A549 (cell line): ENCODE measurements around the gene PTPRN2. TPM values are rescaled to one million over a fixed set of nuclear protein-coding genes. Genes with fewer than 3 reads are reported as not detected.

Experiments
- ATAC-seq, 2 experiments: fragments of 200-7000 bp in 1 of 2; fragments of >200 bp in 1 of 2; cut with Nextera tagmentation in 1 of 2; cut with Tn5 transposase in 1 of 2; 3 replicates each; pipeline versions ENCODE4 v1.8.0 to v1.9.1; 2018 to 2020; ENCODE audit warnings: mild to moderate bottlenecking in 1 of 2, moderate library complexity in 1 of 2
- CTCF ChIA-PET: fragments of 300-600 bp; sonication (Branson Sonifier 250); formaldehyde crosslinking; extraction: SDS; loops from one replicate; lab custom pipeline; 2021; ENCODE audit warnings: antibody characterized with exemption, inconsistent platforms; lab: Yijun Ruan, JAX
- POLR2A ChIA-PET: fragments of 350-600 bp; formaldehyde crosslinking; extraction: SDS; loops from one replicate; lab custom pipeline; 2021; ENCODE audit warnings: antibody characterized with exemption, inconsistent platforms; lab: Yijun Ruan, JAX
- DNase-seq, 2 experiments: peaks; one replicate each; pipeline versions ENCODE4 v3.0.0 to v3.0.0-alpha.2; 2011 to 2016; ENCODE audit warnings: low read depth in 1 of 2, low spot score in 1 of 2
- FAIRE-seq: peaks from 2 replicates; lab custom pipeline; 2011; peaks lifted over from hg19 to GRCh38; lab: Jason Lieb, UNC
- H3K27ac ChIP-seq, 2 experiments: fragments of >200 bp; sonication (Bioruptor Twin); formaldehyde crosslinking; 3 replicates each; pipeline ENCODE4 v1.5.1; 2016 to 2017
- H3K4me1 ChIP-seq: fragments of >200 bp; sonication (Bioruptor Twin); formaldehyde crosslinking; 3 replicates; pipeline ENCODE4 v1.6.1; 2016
- H3K4me2 ChIP-seq: fragments of >200 bp; sonication (Bioruptor Twin); formaldehyde crosslinking; 3 replicates; pipeline ENCODE4 v1.6.1; 2016
- H3K4me3 ChIP-seq: fragments of >200 bp; sonication (Bioruptor Twin); formaldehyde crosslinking; 3 replicates; pipeline ENCODE4 v1.5.1; 2016
- H3K9me3 ChIP-seq: fragments of >200 bp; sonication (Bioruptor Twin); formaldehyde crosslinking; 3 replicates; pipeline ENCODE4 v1.6.1; 2016
- CBX2 ChIP-seq: fragments of 200-600 bp; sonication (generic); IDR thresholded peaks from 2 replicates; pipeline ENCODE4 v1.6.1; 2016; ENCODE audit warnings: low read depth, mild to moderate bottlenecking, borderline replicate concordance
- CBX8 ChIP-seq: fragments of 200-600 bp; sonication (generic); IDR thresholded peaks from 2 replicates; pipeline ENCODE4 v1.6.1; 2016
- CHD2 ChIP-seq: fragments of 150-350 bp; IDR thresholded peaks from 2 replicates; pipeline ENCODE4 v1.6.1; 2014; ENCODE audit warnings: low read length; ENCODE audit not compliant: partially characterized antibody
- CHD4 ChIP-seq: fragments of 200-600 bp; sonication (generic); IDR thresholded peaks from 2 replicates; pipeline ENCODE4 v1.6.1; 2016; ENCODE audit warnings: antibody characterized with exemption, mild to moderate bottlenecking, borderline replicate concordance
- CTCF ChIP-seq: fragments of >200 bp; sonication (Bioruptor Twin); formaldehyde crosslinking; IDR thresholded peaks from 3 replicates; pipeline ENCODE4 v1.5.1; 2016
- FOSB ChIP-seq: fragments of 250-450 bp; sonication (Bioruptor Pico); IDR thresholded peaks from 2 replicates; pipeline ENCODE4 v1.5.0; 2020; ENCODE audit warnings: mild to moderate bottlenecking, moderate library complexity
- HDAC2 ChIP-seq: fragments of 200-600 bp; sonication (generic); IDR thresholded peaks from 2 replicates; pipeline ENCODE4 v1.6.1; 2016
- HES2 ChIP-seq: fragments of >200 bp; sonication (Bioruptor Twin); formaldehyde crosslinking; IDR thresholded peaks from 2 replicates; pipeline ENCODE4 v1.6.1; 2016
- HEYL ChIP-seq: fragments of 250-450 bp; sonication (Bioruptor Pico); IDR thresholded peaks from 2 replicates; pipeline ENCODE4 v1.8.0; 2021; ENCODE audit warnings: mild to moderate bottlenecking, moderate library complexity
- HOXB13 ChIP-seq: fragments of 250-450 bp; sonication (Bioruptor Pico); IDR thresholded peaks from 2 replicates; pipeline ENCODE4 v1.5.0; 2020; ENCODE audit warnings: low read depth, mild to moderate bottlenecking, moderate library complexity
- HOXB5 ChIP-seq: fragments of 250-450 bp; sonication (Bioruptor Pico); IDR thresholded peaks from 2 replicates; pipeline ENCODE4 v1.5.0; 2020; ENCODE audit warnings: mild to moderate bottlenecking, moderate library complexity
- JUN ChIP-seq, 2 experiments: fragments of >200 bp; sonication (Bioruptor Twin); formaldehyde crosslinking; IDR thresholded peaks; 2 replicates in 1 of 2; 3 replicates in 1 of 2; pipeline ENCODE4 v1.6.1; 2016 to 2017
- MYC ChIP-seq: IDR thresholded peaks from 2 replicates; pipeline ENCODE4 v1.6.1; 2012; ENCODE audit warnings: mild to moderate bottlenecking, inconsistent platforms, low read length, improper control_type of control experiment, borderline replicate concordance
- NPAS2 ChIP-seq: fragments of 250-450 bp; sonication (Bioruptor Pico); IDR thresholded peaks from 2 replicates; pipeline ENCODE4 v1.8.0; 2022; ENCODE audit warnings: mild to moderate bottlenecking, moderate library complexity, borderline replicate concordance
- NR3C1 ChIP-seq: fragments of >200 bp; sonication (Bioruptor Twin); formaldehyde crosslinking; IDR thresholded peaks from 3 replicates; pipeline ENCODE4 v1.6.1; 2017
- RCOR1 ChIP-seq: fragments of 150-350 bp; IDR thresholded peaks from 2 replicates; pipeline ENCODE4 v1.6.1; 2014; ENCODE audit warnings: antibody characterized with exemption, low read length, low read depth
- RFX5 ChIP-seq: fragments of 450-650 bp; IDR thresholded peaks from 2 replicates; pipeline ENCODE4 v1.7.1; 2014; ENCODE audit warnings: antibody characterized with exemption, mild to moderate bottlenecking, moderate library complexity
- RNF2 ChIP-seq: fragments of 200-600 bp; sonication (generic); IDR thresholded peaks from 2 replicates; pipeline ENCODE4 v1.6.1; 2016; ENCODE audit warnings: low read depth, mild to moderate bottlenecking, antibody characterized with exemption, moderate library complexity, borderline replicate concordance
- TP53 ChIP-seq: fragments of 250-450 bp; sonication (Bioruptor Pico); IDR thresholded peaks from 2 replicates; pipeline ENCODE4 v1.5.0; 2021; ENCODE audit warnings: mild to moderate bottlenecking, moderate library complexity
- ZFP36 ChIP-seq: fragments of 450-650 bp; IDR thresholded peaks from 2 replicates; pipeline ENCODE4 v1.6.1; 2014; ENCODE audit warnings: borderline replicate concordance; ENCODE audit not compliant: partially characterized antibody
- ZSCAN20 ChIP-seq: fragments of 250-450 bp; sonication (Bioruptor Pico); IDR thresholded peaks from 2 replicates; pipeline ENCODE4 v1.8.0; 2022; ENCODE audit warnings: mild to moderate bottlenecking, moderate library complexity
- WGBS: methylation state at CpG from one replicate; pipeline ENCODE4 v1.1.6; 2017; ENCODE audit errors: missing lambda C conversion rate; 5-methylcytosine and 5-hydroxymethylcytosine counted together
- polyA plus RNA-seq, 4 experiments: library from polyadenylated mRNA; depleted of rRNA in 3 of 4; stranded (reverse); fragments of >200 nt; fragmentation: RNase III in 1 of 4; extraction: RNeasy Plus Mini Kit Qiagen cat#74134 plus additional on column Dnase treatment in 1 of 4; gene quantifications; 2 replicates in 3 of 4; 3 replicates in 1 of 4; pipeline ENCODE4 v1.2.3, GENCODE V29; 2011 to 2017
- TF ChIP-seq, protein P1 (sequence below): fragments of 450-650 bp; IDR thresholded peaks from 2 replicates; pipeline ENCODE4 v1.6.1; 2014; ENCODE audit warnings: antibody characterized with exemption
- TF ChIP-seq, protein P2 (sequence below): IDR thresholded peaks from 2 replicates; pipeline ENCODE4 v1.6.1; 2012; ENCODE audit warnings: low read depth, borderline replicate concordance

The PTPRN2 gene
- polyA plus RNA-seq, 2 of the 4 experiments (the other 2 are of a cell fraction) = 0.41 to 1.2 TPM

DNA sequence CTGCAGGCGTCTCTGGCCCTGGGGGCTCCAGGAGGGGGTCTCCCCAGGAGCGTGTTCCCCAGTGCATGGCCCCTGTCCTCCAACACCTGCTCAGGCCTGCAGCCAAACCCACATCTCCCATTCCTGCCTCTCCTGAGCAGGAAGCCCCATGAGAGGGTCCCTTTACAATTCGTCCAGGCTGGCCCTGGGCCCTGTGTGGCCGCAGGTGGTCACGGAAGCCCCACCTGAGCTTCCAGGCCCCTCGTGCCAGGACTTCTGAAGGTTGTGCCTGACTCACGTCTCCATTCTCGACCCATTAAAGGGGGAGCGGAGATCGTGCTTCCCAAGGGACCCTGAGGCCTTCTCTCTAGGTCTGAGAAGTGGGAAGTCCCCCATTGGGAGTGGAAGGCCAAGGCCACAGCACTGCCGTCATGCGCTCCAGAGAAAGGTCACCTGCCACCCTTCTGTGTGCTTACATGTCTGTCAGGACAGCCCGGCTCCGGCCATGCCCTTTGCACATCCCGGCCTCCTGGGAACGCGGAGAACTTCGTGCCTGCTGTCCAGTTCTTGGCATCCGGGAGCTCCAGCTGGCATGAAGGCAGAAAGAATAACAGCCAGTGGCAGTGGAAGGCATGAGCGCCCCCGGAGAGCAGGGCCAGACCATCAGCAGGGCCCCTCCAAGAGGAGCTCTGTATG lies 868.5 kb downstream of the PTPRN2 start:
- POLR2A ChIA-PET = no interaction called here
- no peak overlapping the region for H3K4me3 ChIP-seq
- no peak overlapping the region for H3K27ac ChIP-seq
- ATAC-seq = no peak
- H3K9me3 ChIP-seq = no peaks in the 10 kb centered on the region
- DNase-seq = no peak
- no peaks in the 10 kb centered on the region for H3K4me1 ChIP-seq
- 68% methylated on average over 18 of the region's 21 CpGs for WGBS
- TF ChIP-seq HDAC2 = no peak
- TF ChIP-seq CHD4 = no peak
- TF ChIP-seq, protein P1, sequence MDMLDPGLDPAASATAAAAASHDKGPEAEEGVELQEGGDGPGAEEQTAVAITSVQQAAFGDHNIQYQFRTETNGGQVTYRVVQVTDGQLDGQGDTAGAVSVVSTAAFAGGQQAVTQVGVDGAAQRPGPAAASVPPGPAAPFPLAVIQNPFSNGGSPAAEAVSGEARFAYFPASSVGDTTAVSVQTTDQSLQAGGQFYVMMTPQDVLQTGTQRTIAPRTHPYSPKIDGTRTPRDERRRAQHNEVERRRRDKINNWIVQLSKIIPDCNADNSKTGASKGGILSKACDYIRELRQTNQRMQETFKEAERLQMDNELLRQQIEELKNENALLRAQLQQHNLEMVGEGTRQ = no peak
- no peak for TF ChIP-seq ZSCAN20 (CRISPR knock-in tag)
- TF ChIP-seq NPAS2 (CRISPR knock-in tag) = no peak
- no peak for TF ChIP-seq TP53 (CRISPR knock-in tag)
- no peak for TF ChIP-seq CBX8
- no peak for TF ChIP-seq MYC
- no peak for TF ChIP-seq RCOR1
- TF ChIP-seq ZFP36 = no peak
- TF ChIP-seq NR3C1 = no peak
- TF ChIP-seq RFX5 = no peak
- TF ChIP-seq CTCF = no peak
- TF ChIP-seq FOSB = no peak
- H3K4me2 ChIP-seq = no peak overlapping the region
- CTCF ChIA-PET = no interaction called here
- FAIRE-seq = no peak

GRCh38 chr7:157718303-157719007 lies 869.2 kb downstream of the PTPRN2 start:
- TF ChIP-seq HOXB13 (no peak), HES2 (no peak), JUN (IDR thresholded peaks at IDR 0.05) (no peak), HOXB5 (CRISPR knock-in tag) (no peak), HEYL (CRISPR knock-in tag) (no peak), CHD2 (no peak), CBX2 (no peak), RNF2 (no peak)
- TF ChIP-seq, protein P2, sequence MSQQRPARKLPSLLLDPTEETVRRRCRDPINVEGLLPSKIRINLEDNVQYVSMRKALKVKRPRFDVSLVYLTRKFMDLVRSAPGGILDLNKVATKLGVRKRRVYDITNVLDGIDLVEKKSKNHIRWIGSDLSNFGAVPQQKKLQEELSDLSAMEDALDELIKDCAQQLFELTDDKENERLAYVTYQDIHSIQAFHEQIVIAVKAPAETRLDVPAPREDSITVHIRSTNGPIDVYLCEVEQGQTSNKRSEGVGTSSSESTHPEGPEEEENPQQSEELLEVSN = no peak
- ChIA-PET CTCF (no interaction called here), POLR2A (no interaction called here)
- WGBS = 53% methylated on average over 15 of the region's 27 CpGs
- no peak overlapping the region for H3K4me3 ChIP-seq
- H3K9me3 ChIP-seq = no peaks in the 10 kb centered on the region
- no peak overlapping the region for H3K27ac ChIP-seq
- no peak for FAIRE-seq
- ATAC-seq = no peak
- H3K4me2 ChIP-seq = no peak overlapping the region
- DNase-seq = no peak
- no peaks in the 10 kb centered on the region for H3K4me1 ChIP-seq
